Transverse colon (tissue), 4 donors: Measurements from ENCODE around the gene ZNF783.

ENCODE experiments used
- EP300 ChIP-seq: sonication (generic); formaldehyde crosslinking; IDR thresholded peaks from one replicate; pipeline ENCODE4 v1.6.1; 2017; ENCODE audit warnings: antibody characterized with exemption, low read depth
- POLR2A ChIP-seq: fragments of 450-650 bp; IDR thresholded peaks from one replicate; pipeline ENCODE4 v1.6.1; 2016; ENCODE audit warnings: antibody characterized with exemption, mild to moderate bottlenecking, moderate library complexity
- POLR2AphosphoS5 ChIP-seq, 3 donors: sonication (generic); formaldehyde crosslinking; IDR thresholded peaks; one replicate each; pipeline ENCODE4 v1.6.1; 2016; ENCODE audit warnings: antibody characterized with exemption in 3 of 3
- TF ChIP-seq, protein P1 (sequence below), 5 experiments: fragments of 200-600 bp in 3 of 5; fragments of 450-650 bp in 2 of 5; sonication (generic) in 3 of 5; IDR thresholded peaks; 1 replicate in 2 of 5; 2 replicates in 3 of 5; pipeline ENCODE4 v1.5.1; 2016 to 2017; ENCODE audit warnings: antibody characterized with exemption in 5 of 5, inconsistent platforms in 3 of 5, mild to moderate bottlenecking in 2 of 5, moderate library complexity in 1 of 5

DNA sequence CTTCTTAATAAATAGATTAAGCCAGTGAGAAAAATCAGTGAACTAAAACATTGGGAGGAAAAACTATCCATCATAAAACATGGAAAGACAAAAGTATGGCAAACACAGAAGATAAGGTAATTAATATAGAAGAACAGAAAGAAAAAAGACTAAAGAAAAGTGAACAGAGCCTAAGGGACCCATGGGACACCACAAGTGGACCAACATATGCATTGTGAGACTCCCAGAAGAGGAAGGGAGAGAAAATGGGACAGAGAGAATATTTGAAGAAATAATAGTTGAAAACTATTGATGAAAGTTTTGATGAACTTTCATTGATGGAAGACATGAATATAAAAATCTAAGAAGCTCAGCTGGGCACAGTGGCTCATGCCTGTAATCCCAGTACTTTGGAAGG lies 71.3 kb downstream of the ZNF783 start:
- TF ChIP-seq POLR2A = no peak
- TF ChIP-seq, protein P1, sequence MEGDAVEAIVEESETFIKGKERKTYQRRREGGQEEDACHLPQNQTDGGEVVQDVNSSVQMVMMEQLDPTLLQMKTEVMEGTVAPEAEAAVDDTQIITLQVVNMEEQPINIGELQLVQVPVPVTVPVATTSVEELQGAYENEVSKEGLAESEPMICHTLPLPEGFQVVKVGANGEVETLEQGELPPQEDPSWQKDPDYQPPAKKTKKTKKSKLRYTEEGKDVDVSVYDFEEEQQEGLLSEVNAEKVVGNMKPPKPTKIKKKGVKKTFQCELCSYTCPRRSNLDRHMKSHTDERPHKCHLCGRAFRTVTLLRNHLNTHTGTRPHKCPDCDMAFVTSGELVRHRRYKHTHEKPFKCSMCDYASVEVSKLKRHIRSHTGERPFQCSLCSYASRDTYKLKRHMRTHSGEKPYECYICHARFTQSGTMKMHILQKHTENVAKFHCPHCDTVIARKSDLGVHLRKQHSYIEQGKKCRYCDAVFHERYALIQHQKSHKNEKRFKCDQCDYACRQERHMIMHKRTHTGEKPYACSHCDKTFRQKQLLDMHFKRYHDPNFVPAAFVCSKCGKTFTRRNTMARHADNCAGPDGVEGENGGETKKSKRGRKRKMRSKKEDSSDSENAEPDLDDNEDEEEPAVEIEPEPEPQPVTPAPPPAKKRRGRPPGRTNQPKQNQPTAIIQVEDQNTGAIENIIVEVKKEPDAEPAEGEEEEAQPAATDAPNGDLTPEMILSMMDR (IDR thresholded peaks at IDR 0.05) = no peak
- TF ChIP-seq EP300 = no peak
- no peak for TF ChIP-seq POLR2AphosphoS5 (IDR thresholded peaks at IDR 0.05)
